Measurements from ENCODE around the gene SPEM2. TPM values are rescaled to one million over a fixed set of nuclear protein-coding genes. Genes with fewer than 3 reads are reported as not detected.

Gene SPEM2
- polyA plus RNA-seq, 1 donor from 2014 or later, result not detected

DNA sequence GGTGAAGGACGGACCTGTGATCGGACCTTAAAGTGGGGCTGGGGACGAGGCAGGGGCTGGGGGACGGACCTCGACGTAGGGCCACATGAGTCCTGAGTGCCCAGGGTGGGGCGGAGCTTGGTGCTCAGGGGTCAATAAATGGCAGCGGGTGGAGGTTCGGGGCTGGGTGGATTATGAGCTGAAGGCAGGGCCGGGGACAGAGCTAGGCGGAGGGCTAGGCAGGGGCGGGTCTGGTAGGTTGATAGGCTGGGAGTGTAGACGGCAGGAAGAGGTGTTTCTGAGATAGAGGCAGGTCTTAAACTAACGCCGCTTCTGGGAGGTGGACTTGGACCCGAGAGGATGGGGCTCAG is 20.2 kb downstream of the SPEM2 start:
- Histone ChIP-seq H3K27ac (ENCODE audit: low read length) (no peak overlapping the region), H3F3A (ENCODE audit: insufficient read depth, low read length, poor library complexity, severe bottlenecking) (no peaks in the 10 kb centered on the region), H3K9me2 (ENCODE audit: insufficient read depth, low read length) (no peaks in the 10 kb centered on the region), H3K27me3 (ENCODE audit: insufficient read depth, low read depth, low read length) (peaks cover 19% of the 10 kb centered on the region), H3K36me3 (ENCODE audit: insufficient read depth, low read length) (no peaks in the 10 kb centered on the region), H3K4me2 (ENCODE audit: low read length) (no peak overlapping the region), H3K4me3 (ENCODE audit: low read length) (peak overlapping the region; percentile 37), H3K9me3 (ENCODE audit: low read length) (no peaks in the 10 kb centered on the region), H3K79me2 (replicated peaks; ENCODE audit: insufficient read depth, low read length) (no peaks in the 10 kb centered on the region), H4K20me1 (ENCODE audit: insufficient read depth) (no peaks in the 10 kb centered on the region), H2AFZ (ENCODE audit: low read depth, low read length) (no peak overlapping the region), H3K9ac (ENCODE audit: low read length) (no peak overlapping the region)
- TF ChIP-seq, protein P1, sequence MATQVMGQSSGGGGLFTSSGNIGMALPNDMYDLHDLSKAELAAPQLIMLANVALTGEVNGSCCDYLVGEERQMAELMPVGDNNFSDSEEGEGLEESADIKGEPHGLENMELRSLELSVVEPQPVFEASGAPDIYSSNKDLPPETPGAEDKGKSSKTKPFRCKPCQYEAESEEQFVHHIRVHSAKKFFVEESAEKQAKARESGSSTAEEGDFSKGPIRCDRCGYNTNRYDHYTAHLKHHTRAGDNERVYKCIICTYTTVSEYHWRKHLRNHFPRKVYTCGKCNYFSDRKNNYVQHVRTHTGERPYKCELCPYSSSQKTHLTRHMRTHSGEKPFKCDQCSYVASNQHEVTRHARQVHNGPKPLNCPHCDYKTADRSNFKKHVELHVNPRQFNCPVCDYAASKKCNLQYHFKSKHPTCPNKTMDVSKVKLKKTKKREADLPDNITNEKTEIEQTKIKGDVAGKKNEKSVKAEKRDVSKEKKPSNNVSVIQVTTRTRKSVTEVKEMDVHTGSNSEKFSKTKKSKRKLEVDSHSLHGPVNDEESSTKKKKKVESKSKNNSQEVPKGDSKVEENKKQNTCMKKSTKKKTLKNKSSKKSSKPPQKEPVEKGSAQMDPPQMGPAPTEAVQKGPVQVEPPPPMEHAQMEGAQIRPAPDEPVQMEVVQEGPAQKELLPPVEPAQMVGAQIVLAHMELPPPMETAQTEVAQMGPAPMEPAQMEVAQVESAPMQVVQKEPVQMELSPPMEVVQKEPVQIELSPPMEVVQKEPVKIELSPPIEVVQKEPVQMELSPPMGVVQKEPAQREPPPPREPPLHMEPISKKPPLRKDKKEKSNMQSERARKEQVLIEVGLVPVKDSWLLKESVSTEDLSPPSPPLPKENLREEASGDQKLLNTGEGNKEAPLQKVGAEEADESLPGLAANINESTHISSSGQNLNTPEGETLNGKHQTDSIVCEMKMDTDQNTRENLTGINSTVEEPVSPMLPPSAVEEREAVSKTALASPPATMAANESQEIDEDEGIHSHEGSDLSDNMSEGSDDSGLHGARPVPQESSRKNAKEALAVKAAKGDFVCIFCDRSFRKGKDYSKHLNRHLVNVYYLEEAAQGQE (IDR thresholded peaks at IDR 0.05; ENCODE audit: borderline replicate concordance), result no peak
- TF ChIP-seq MXI1 (conservative IDR thresholded peaks at IDR 0.05; ENCODE audit: poor library complexity, severe bottlenecking), result no peak
- no peak for TF ChIP-seq POLR2AphosphoS5 (IDR thresholded peaks at IDR 0.05)
- TF ChIP-seq EZH2 (IDR thresholded peaks at IDR 0.05; ENCODE audit: borderline replicate concordance, insufficient read depth, low read length, poor library complexity, severe bottlenecking), result no peak
- TF ChIP-seq, protein P2, sequence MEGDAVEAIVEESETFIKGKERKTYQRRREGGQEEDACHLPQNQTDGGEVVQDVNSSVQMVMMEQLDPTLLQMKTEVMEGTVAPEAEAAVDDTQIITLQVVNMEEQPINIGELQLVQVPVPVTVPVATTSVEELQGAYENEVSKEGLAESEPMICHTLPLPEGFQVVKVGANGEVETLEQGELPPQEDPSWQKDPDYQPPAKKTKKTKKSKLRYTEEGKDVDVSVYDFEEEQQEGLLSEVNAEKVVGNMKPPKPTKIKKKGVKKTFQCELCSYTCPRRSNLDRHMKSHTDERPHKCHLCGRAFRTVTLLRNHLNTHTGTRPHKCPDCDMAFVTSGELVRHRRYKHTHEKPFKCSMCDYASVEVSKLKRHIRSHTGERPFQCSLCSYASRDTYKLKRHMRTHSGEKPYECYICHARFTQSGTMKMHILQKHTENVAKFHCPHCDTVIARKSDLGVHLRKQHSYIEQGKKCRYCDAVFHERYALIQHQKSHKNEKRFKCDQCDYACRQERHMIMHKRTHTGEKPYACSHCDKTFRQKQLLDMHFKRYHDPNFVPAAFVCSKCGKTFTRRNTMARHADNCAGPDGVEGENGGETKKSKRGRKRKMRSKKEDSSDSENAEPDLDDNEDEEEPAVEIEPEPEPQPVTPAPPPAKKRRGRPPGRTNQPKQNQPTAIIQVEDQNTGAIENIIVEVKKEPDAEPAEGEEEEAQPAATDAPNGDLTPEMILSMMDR (IDR thresholded peaks at IDR 0.05; ENCODE audit: poor library complexity, severe bottlenecking), result no peak
- no peak for TF ChIP-seq TAF1 (IDR thresholded peaks at IDR 0.05; ENCODE audit: low read depth)
- no peak for TF ChIP-seq EP300 (conservative IDR thresholded peaks at IDR 0.05; ENCODE audit: poor library complexity, severe bottlenecking)
- TF ChIP-seq SMC3 (conservative IDR thresholded peaks at IDR 0.05; ENCODE audit: poor library complexity), result no peak
- TF ChIP-seq RAD21 (conservative IDR thresholded peaks at IDR 0.05), result no peak

DNA sequence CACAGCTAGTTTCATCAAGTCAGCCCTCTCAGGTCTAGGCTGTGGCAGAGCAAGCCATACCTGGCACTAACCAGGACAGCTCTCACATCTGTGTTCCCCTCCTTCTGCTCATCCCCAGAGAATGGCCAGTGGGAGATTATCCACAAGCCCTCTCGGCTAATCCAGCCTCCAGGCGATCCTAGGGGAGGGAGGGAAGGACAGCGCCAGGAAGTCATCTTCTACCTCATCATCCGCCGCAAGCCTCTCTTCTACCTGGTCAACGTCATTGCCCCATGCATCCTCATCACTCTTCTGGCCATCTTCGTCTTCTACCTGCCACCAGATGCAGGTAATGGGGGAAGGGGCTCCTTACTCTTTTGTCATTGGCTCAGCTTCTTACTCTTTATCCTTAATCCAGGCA is 23.0 kb downstream of the SPEM2 start:
- Histone ChIP-seq H3K79me2 (replicated peaks; ENCODE audit: insufficient read depth, low read length) (no peaks in the 10 kb centered on the region), H3K9ac (ENCODE audit: low read length) (no peak overlapping the region), H2AFZ (ENCODE audit: low read depth, low read length) (no peak overlapping the region), H3F3A (ENCODE audit: insufficient read depth, low read length, poor library complexity, severe bottlenecking) (no peaks in the 10 kb centered on the region), H3K27me3 (ENCODE audit: insufficient read depth, low read depth, low read length) (peaks cover 19% of the 10 kb centered on the region), H3K9me3 (ENCODE audit: low read length) (no peaks in the 10 kb centered on the region), H4K20me1 (ENCODE audit: insufficient read depth) (no peaks in the 10 kb centered on the region), H3K4me2 (ENCODE audit: low read length) (no peak overlapping the region), H3K4me3 (ENCODE audit: low read length) (no peak overlapping the region), H3K9me2 (ENCODE audit: insufficient read depth, low read length) (no peaks in the 10 kb centered on the region), H3K27ac (ENCODE audit: low read length) (no peak overlapping the region), H3K36me3 (ENCODE audit: insufficient read depth, low read length) (no peaks in the 10 kb centered on the region)
- TF ChIP-seq SMC3 (conservative IDR thresholded peaks at IDR 0.05; ENCODE audit: poor library complexity) (no peak), POLR2AphosphoS5 (IDR thresholded peaks at IDR 0.05) (no peak), TAF1 (IDR thresholded peaks at IDR 0.05; ENCODE audit: low read depth) (no peak), MXI1 (conservative IDR thresholded peaks at IDR 0.05; ENCODE audit: poor library complexity, severe bottlenecking) (no peak)
- TF ChIP-seq, protein P1 (IDR thresholded peaks at IDR 0.05; ENCODE audit: borderline replicate concordance), result no peak
- TF ChIP-seq, protein P2 (IDR thresholded peaks at IDR 0.05; ENCODE audit: poor library complexity, severe bottlenecking), result no peak
